ENCODE data around the gene ARL14EP.

The ARL14EP gene

DNA sequence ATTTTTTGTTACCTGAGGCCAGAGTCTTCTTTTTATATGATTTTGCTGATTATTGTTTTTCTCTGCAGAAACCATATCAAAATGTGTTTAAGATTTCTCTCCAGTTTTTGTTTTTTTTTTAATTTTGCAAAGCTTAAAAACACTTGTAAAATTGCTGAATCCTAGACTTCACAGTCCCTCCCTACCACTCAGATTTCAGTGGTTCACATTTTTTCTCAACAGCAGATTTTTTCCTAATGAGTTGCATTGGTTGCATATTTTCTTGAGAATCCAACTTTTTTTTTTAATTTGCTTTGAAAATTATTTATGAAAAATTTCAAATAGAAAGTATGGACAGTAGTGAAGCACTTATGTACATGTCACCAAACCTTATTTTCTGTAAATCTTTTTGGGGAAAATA is 5.8 kb downstream of the ARL14EP start:
- no peak for DNase-seq

DNA sequence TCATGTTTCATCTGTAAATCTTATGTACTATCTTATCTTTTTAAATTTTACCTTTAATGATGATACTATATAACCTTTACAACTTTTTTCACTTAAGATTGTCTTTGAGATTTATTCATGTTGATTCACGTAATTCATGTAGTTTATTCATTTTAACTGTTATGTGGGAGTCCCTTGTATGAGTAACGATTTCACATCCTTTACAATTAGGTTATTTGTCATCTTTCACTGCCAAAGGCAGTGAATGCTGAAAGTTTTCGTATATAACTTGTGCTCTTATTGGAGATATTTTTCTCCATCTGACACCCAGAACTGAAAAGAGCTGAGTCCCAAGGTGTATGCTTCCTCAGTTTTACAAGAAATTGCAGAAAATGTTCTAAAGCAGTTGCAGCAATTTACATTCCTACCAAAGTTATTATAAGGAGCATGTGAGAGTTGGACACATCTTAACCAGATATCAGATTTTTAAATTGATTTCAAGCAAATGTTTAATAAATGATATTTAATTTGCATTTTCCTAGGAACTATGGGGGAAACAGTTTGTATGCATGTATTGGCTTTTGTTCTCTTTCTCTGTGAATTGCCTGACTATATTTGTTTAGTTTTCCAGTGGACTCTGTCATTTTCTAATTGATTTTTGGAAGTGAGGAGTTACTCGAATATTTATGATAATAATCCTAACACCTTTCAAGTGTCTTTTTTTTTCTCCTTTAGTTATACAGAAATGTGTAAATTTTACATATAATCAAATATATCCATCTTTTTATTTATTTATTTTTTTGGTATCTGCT is 6.4 kb downstream of the ARL14EP start:
- no peak for DNase-seq

DNA sequence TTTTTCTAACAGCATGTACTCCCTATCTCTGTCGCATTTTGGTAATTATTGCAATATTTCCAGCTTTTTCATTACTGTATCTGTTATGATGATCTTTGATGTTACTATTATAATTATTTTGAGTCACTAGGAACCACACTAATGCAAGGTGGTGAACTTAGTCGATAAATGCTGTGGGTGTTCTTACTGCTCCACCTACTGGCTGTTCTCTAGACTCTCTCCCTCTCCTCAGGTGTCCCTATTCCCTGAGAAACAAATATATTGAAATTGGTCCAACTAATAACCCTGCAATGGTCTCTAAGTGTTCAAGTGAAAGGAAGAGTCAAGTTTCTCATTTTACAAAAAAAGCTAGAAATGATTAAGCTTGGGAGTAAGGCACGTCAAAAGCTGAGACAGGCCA is 10.5 kb downstream of the ARL14EP start:
- no peak for DNase-seq

DNA sequence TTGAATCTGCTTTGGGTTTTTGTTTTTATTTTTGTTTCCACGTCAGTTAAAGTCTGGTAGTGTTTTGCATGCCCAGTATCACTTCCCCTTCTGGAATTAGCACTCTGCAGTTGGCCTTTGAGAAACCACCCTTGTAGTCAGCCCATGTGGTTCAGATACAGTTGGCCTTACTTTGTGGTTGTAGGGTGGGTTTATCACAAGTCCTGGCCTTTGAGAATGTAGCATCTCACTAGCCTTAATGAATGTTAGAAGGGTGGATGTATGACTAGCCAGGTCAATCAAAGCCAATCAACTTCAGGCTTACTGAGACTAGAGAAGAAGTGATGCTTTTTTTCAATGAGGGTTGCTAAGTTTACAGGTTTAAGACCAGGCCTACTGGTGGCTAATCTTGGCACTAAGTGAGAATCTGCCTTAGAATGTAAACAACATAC is 19.8 kb downstream of the ARL14EP start:
- no peak for DNase-seq

GRCh38 chr11:30344085-30344484 is 21.2 kb downstream of the ARL14EP start:
- no peak for DNase-seq

DNA sequence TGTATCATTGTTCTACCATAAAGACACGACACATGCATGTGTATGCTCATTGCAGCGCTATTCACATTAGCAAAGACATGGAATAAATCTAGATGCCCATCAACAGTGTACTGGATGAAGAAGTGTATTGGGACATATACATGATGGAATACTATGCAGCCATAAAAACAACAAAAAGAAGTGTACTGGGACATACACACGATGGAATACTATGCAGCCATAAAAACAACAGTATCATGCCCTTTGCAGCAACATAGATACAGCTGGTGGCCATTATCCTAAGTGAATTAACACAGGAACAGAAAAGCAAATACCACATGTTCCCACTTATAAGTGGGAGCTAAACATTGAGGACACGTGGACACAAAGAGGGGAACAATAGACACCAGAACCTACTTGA is 22.7 kb downstream of the ARL14EP start:
- no peak for DNase-seq

GRCh38 chr11:30346068-30346688 is 23.3 kb downstream of the ARL14EP start:
- no peak for DNase-seq

- DNase-seq = no peak
Measured at GRCh38 chr11:30348035-30348434, 25.1 kb downstream of the ARL14EP start.

DNA sequence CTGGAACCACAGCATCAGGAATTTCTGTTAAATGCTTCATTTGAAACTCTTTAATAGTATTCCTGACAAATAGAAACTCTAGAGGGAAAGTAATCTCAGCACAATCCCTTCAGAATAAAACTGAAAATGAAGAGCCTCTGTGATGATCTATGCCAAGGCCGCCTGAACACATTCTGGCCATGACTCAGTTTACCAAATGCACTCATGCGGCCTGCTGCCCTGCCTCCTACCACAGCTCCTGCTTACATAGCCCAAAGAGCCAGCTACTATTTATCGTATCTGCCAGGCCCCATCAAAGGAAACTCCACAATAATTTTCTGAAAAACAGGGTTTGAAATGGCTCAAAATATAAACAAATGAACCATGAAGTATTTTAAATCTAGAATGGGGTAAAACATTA is 27.0 kb downstream of the ARL14EP start:
- DNase-seq = no peak

- DNase-seq = no peak
Measured at GRCh38 chr11:30350384-30350783, 27.5 kb downstream of the ARL14EP start.

- DNase-seq = no peak
Measured at GRCh38 chr11:30351061-30351460, 28.2 kb downstream of the ARL14EP start.

- no peak for DNase-seq
Measured at GRCh38 chr11:30356391-30356790, 33.5 kb downstream of the ARL14EP start.

GRCh38 chr11:30357872-30358271 is 35.0 kb downstream of the ARL14EP start:
- no peak for DNase-seq

- no peak for DNase-seq
Measured at GRCh38 chr11:30358536-30358935, 35.6 kb downstream of the ARL14EP start.

DNA sequence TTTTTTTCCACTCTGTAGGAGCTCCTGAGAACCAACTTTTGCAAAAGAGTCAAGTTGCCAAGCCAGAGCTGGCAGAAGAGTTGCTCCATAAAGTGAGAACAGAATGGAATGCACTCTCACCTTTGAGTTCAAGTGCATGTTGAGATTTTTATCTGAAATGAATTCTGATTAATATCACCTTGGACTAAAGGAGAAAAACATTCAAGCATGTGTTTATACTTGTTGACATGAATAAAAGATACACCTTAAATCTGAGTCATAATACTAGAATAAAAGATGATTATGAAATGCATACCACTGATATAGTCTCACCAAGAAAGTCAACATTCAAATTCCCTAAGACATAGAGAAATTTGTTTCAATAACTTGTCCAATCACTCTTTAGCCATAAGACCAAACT is 37.8 kb downstream of the ARL14EP start:
- no peak for DNase-seq

DNA sequence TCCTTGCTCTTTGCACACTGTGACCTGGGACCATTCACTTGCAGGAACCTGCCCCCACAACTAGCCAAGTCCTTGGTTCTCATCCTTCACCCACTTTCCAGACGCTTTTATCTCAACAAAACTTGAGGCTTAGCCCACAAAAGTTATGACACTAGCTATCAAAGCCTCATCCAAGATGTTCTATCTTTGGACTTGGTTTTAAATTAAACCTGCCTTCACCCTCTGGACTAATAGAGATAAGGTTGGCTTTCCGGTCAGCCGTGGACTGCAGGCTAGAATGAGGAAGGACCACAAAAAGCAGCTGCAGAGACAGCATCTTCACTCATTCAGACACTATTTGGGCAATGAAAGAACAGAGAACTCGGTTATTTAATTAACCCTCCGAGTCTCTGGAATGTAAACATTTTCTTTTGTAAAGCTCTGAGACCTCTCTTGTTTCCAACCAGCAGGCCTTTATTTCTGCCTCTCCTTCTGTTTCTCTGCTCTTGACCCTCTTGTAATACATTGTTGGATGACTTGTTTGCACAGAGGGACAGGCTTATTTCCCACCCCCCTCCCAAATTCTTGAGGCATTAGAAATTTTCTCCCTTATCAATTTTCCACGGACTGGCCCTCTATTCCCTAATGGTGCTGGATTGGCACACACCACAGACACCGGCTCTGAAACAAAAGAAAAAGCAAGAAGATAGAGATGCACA is 41.4 kb downstream of the ARL14EP start:
- DNase-seq = no peak

- no peak for DNase-seq
Measured at GRCh38 chr11:30364837-30365482, 42.1 kb downstream of the ARL14EP start.

DNA sequence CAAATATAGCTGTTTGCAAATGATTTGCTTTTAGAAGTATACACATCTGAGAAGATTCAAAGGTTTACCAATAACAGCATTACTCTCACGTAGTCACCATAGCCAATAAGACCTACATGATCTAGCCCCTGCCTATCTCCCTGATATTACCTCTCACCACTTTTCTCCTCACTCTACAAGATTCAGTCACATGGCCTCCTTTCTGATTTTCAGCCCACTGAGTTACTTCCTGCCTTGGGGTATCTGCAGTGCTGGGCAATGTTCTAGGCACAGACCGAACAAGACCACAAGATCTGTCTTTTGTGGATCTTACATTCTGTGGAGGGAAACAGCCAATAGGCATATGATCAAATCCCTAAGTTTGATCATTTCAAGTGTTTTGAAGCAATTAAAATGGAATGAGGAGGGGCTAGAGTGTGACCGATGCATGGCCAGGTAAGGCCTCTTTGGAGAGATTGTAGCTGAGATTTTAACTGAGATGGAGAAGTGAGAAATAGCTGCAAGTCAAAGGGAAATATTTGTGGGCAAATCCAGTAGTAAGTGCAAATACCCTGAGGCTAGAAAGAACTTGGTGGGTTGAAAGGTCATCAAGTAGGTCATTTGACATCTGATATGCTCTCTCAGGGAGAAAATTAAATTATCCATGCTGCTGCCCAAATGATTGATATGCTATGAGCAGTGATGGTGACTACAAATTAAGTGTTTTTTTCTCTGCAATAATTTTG is 43.1 kb downstream of the ARL14EP start:
- no peak for DNase-seq

DNA sequence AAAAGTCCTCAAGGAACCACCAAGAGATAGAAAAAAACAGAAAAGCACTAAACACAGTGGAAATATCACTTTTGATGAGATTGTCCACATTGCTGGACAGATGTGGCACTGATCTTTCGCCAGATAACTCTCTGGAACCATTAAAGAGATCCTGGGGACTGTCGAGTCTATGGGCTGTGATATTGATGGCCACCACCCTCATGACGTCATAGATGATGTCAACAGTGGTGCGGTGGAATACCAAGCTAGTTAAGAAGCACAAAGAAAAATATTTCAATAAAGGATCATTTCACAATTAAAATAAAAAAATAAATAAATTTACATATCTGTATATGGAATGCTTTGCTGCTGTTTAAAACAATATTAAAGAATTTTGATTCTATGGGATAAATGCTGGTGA is 45.5 kb downstream of the ARL14EP start:
- no peak for DNase-seq

GRCh38 chr11:30370164-30370563 is 47.3 kb downstream of the ARL14EP start:
- DNase-seq = no peak

GRCh38 chr11:30377347-30377746 is 54.4 kb downstream of the ARL14EP start:
- no peak for DNase-seq

DNA sequence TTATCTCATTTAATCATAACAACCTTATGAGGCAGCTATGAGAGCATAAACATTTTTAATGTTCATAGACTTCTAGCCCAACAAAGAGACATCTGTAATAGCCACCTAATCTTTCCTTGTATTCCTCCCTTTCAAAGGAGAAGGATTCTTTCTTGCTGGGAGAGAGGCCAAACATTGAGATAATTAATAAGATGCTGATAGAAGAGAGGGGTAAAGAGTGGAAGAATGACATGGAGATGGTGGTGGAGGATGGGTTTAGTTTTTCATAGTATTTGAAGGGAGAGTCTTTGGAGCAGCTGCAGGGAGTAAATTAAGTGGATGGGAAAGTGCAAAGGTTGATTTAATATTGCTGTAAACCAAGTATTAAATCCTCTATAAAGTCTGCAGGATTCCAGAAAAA is 57.9 kb downstream of the ARL14EP start:
- DNase-seq = no peak

DNA sequence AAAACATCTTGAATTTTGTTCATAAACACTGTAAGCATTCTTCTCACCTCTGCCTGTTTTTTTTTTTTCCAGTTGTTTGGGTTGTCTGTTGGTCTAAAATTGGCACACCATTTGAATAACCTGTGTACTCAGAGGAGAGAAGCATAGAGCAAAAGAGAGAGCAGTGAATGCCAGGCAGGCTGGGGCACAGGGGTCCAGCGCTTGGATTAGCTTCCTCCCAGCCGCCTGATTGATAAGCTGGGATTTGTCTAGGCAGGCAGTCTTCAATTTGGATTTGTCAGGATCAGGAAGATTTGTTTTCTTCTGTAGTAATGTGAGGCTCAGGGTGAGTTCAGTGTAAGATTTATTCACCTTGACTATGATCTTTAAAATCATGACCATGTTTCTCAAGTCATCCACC is 59.0 kb downstream of the ARL14EP start:
- no peak for DNase-seq

Measured in stimulated activated CD4-positive, alpha-beta T cell treated with anti-CD3 and anti-CD28 coated beads, Interleukin-4, amount 100 ng/mL, for 4 hours (primary cell).